HG02870 (cell line): ENCODE measurements around the gene DTX1.
"Not testable (repeated sequence)": the region's sequence is repeated elsewhere in the genome, so short reads cannot be mapped to it uniquely, and the experiment has no call there.

ENCODE experiments used
- ATAC-seq: cut with Tn5 transposase; IDR thresholded peaks from one replicate; pipeline ENCODE4 v1.9.1; 2021; ENCODE audit warnings: mild to moderate bottlenecking, moderate library complexity; ENCODE audit not compliant: unreplicated experiment

The DTX1 gene

GRCh38 chr12:113111247-113111646 is 54.7 kb downstream of the DTX1 start:
- ATAC-seq: no peak

GRCh38 chr12:113112043-113112899 is 55.7 kb downstream of the DTX1 start:
- ATAC-seq: no peak

- no peak for ATAC-seq
Observed at GRCh38 chr12:113113397-113113796, 56.9 kb downstream of the DTX1 start.

GRCh38 chr12:113114447-113115178 is 58.1 kb downstream of the DTX1 start:
- ATAC-seq: no peak

- no peak for ATAC-seq
Observed at GRCh38 chr12:113115455-113116126, 59.1 kb downstream of the DTX1 start.

GRCh38 chr12:113116875-113117274 is 60.3 kb downstream of the DTX1 start:
- no peak for ATAC-seq

GRCh38 chr12:113117684-113118083 is 61.2 kb downstream of the DTX1 start:
- not testable (repeated sequence) for ATAC-seq

GRCh38 chr12:113118142-113118541 is 61.6 kb downstream of the DTX1 start:
- no peak for ATAC-seq

GRCh38 chr12:113119980-113120669 is 63.6 kb downstream of the DTX1 start:
- no peak for ATAC-seq

- ATAC-seq: no peak
Observed at GRCh38 chr12:113120670-113121370, 64.3 kb downstream of the DTX1 start.

- ATAC-seq: no peak
Observed at GRCh38 chr12:113127791-113128199, 71.3 kb downstream of the DTX1 start.

GRCh38 chr12:113128802-113129663 is 72.5 kb downstream of the DTX1 start:
- ATAC-seq: no peak

GRCh38 chr12:113129664-113130456 is 73.3 kb downstream of the DTX1 start:
- no peak for ATAC-seq

- no peak for ATAC-seq
Observed at GRCh38 chr12:113130457-113131135, 74.1 kb downstream of the DTX1 start.

GRCh38 chr12:113131556-113131955 is 75.0 kb downstream of the DTX1 start:
- ATAC-seq: no peak

- ATAC-seq: no peak
Observed at GRCh38 chr12:113133036-113133435, 76.5 kb downstream of the DTX1 start.

GRCh38 chr12:113133666-113134065 is 77.1 kb downstream of the DTX1 start:
- ATAC-seq: no peak

GRCh38 chr12:113134071-113134470 is 77.5 kb downstream of the DTX1 start:
- no peak for ATAC-seq
